ENCODE measurements around the gene KLF11.

KLF11 gene

GRCh38 chr2:10059016-10059351, 15.6 kb downstream of the KLF11 start:
- H3K9me3 Mint-ChIP-seq: no peaks in the 10 kb centered on the region
- no peak overlapping the region for H3K27ac Mint-ChIP-seq
- no peaks in the 10 kb centered on the region for H3K27me3 Mint-ChIP-seq
- peaks cover 20% of the 10 kb centered on the region for H3K36me3 Mint-ChIP-seq
- H3K4me1 Mint-ChIP-seq: peaks cover 12% of the 10 kb centered on the region
- no peak overlapping the region for H3K4me3 Mint-ChIP-seq
- ATAC-seq: no peak

GRCh38 chr2:10059552-10060335, 16.4 kb downstream of the KLF11 start:
- Mint-ChIP-seq H3K36me3 (peaks cover 12% of the 10 kb centered on the region), H3K9me3 (no peaks in the 10 kb centered on the region), H3K27me3 (no peaks in the 10 kb centered on the region)

GRCh38 chr2:10061221-10061925, 18.0 kb downstream of the KLF11 start:
- peaks cover 12% of the 10 kb centered on the region for H3K4me1 Mint-ChIP-seq
- no peaks in the 10 kb centered on the region for H3K9me3 Mint-ChIP-seq
- no peaks in the 10 kb centered on the region for H3K27me3 Mint-ChIP-seq
- H3K4me3 Mint-ChIP-seq: no peak overlapping the region
- no peaks in the 10 kb centered on the region for H3K36me3 Mint-ChIP-seq
- H3K27ac Mint-ChIP-seq: no peak overlapping the region
- ATAC-seq: no peak

More at GRCh38 chr2:10059552-10060335, 16.4 kb downstream of the KLF11 start:
- Mint-ChIP-seq H3K4me1 (peaks cover 12% of the 10 kb centered on the region), H3K27ac (no peak overlapping the region), H3K4me3 (no peak overlapping the region)
- no peak for ATAC-seq

GRCh38 chr2:10062931-10063365, 19.6 kb downstream of the KLF11 start:
- H3K36me3 Mint-ChIP-seq: peaks cover 3% of the 10 kb centered on the region
- H3K4me1 Mint-ChIP-seq: no peaks in the 10 kb centered on the region
- H3K9me3 Mint-ChIP-seq: peaks cover 2% of the 10 kb centered on the region
- no peak overlapping the region for H3K4me3 Mint-ChIP-seq
- H3K27ac Mint-ChIP-seq: no peak overlapping the region
- no peaks in the 10 kb centered on the region for H3K27me3 Mint-ChIP-seq
- no peak for ATAC-seq

GRCh38 chr2:10063566-10063965, 20.2 kb downstream of the KLF11 start:
- peaks cover 6% of the 10 kb centered on the region for H3K36me3 Mint-ChIP-seq
- no peak for ATAC-seq
- H3K4me1 Mint-ChIP-seq: no peaks in the 10 kb centered on the region
- H3K4me3 Mint-ChIP-seq: no peak overlapping the region
- no peaks in the 10 kb centered on the region for H3K27me3 Mint-ChIP-seq
- H3K27ac Mint-ChIP-seq: no peak overlapping the region
- H3K9me3 Mint-ChIP-seq: peaks cover 6% of the 10 kb centered on the region

- Mint-ChIP-seq H3K27ac (no peak overlapping the region), H3K27me3 (no peaks in the 10 kb centered on the region), H3K36me3 (peaks cover 6% of the 10 kb centered on the region), H3K9me3 (peaks cover 6% of the 10 kb centered on the region), H3K4me3 (no peak overlapping the region), H3K4me1 (no peaks in the 10 kb centered on the region)
- no peak for ATAC-seq
Observed at GRCh38 chr2:10064932-10065772, 21.8 kb downstream of the KLF11 start.

GRCh38 chr2:10065773-10066055, 22.4 kb downstream of the KLF11 start:
- no peak for ATAC-seq
- no peak overlapping the region for H3K4me3 Mint-ChIP-seq

GRCh38 chr2:10067330-10067729, 24.0 kb downstream of the KLF11 start:
- Mint-ChIP-seq H3K27me3 (peaks cover 2% of the 10 kb centered on the region), H3K4me1 (peaks cover 1% of the 10 kb centered on the region), H3K4me3 (no peak overlapping the region), H3K9me3 (peaks cover 6% of the 10 kb centered on the region), H3K27ac (no peak overlapping the region), H3K36me3 (peaks cover 6% of the 10 kb centered on the region)
- no peak for ATAC-seq

More at GRCh38 chr2:10065773-10066055, 22.4 kb downstream of the KLF11 start:
- Mint-ChIP-seq H3K4me1 (no peaks in the 10 kb centered on the region), H3K9me3 (peaks cover 6% of the 10 kb centered on the region), H3K27me3 (no peaks in the 10 kb centered on the region), H3K36me3 (peaks cover 6% of the 10 kb centered on the region), H3K27ac (no peak overlapping the region)

GRCh38 chr2:10067881-10068280, 24.5 kb downstream of the KLF11 start:
- Mint-ChIP-seq H3K27ac (no peak overlapping the region), H3K36me3 (peaks cover 6% of the 10 kb centered on the region), H3K27me3 (peaks cover 8% of the 10 kb centered on the region), H3K4me1 (peaks cover 7% of the 10 kb centered on the region), H3K4me3 (no peak overlapping the region), H3K9me3 (peaks cover 6% of the 10 kb centered on the region)
- no peak for ATAC-seq

- Mint-ChIP-seq H3K4me3 (no peak overlapping the region), H3K27me3 (peaks cover 39% of the 10 kb centered on the region), H3K4me1 (peaks cover 8% of the 10 kb centered on the region), H3K36me3 (peaks cover 6% of the 10 kb centered on the region), H3K9me3 (peaks cover 6% of the 10 kb centered on the region), H3K27ac (no peak overlapping the region)
- ATAC-seq: no peak
Observed at GRCh38 chr2:10071176-10071575, 27.8 kb downstream of the KLF11 start.

GRCh38 chr2:10071595-10071994, 28.2 kb downstream of the KLF11 start:
- Mint-ChIP-seq H3K36me3 (peaks cover 6% of the 10 kb centered on the region), H3K27ac (no peak overlapping the region), H3K27me3 (peaks cover 43% of the 10 kb centered on the region), H3K9me3 (peaks cover 6% of the 10 kb centered on the region), H3K4me1 (peaks cover 8% of the 10 kb centered on the region), H3K4me3 (no peak overlapping the region)
- ATAC-seq: no peak

- H3K27me3 Mint-ChIP-seq: peaks cover 56% of the 10 kb centered on the region
- peaks cover 8% of the 10 kb centered on the region for H3K4me1 Mint-ChIP-seq
- H3K4me3 Mint-ChIP-seq: no peak overlapping the region
- ATAC-seq: peak; percentile 87
- peaks cover 4% of the 10 kb centered on the region for H3K36me3 Mint-ChIP-seq
- no peak overlapping the region for H3K27ac Mint-ChIP-seq
- peaks cover 5% of the 10 kb centered on the region for H3K9me3 Mint-ChIP-seq
Observed at GRCh38 chr2:10072656-10073480, 29.5 kb downstream of the KLF11 start.

GRCh38 chr2:10073706-10074105, 30.4 kb downstream of the KLF11 start:
- no peak for ATAC-seq
- Mint-ChIP-seq H3K36me3 (no peaks in the 10 kb centered on the region), H3K9me3 (no peaks in the 10 kb centered on the region), H3K27ac (no peak overlapping the region), H3K4me1 (peaks cover 8% of the 10 kb centered on the region), H3K4me3 (no peak overlapping the region), H3K27me3 (peaks cover 64% of the 10 kb centered on the region)

GRCh38 chr2:10075101-10075500, 31.8 kb downstream of the KLF11 start:
- no peak for ATAC-seq
- no peaks in the 10 kb centered on the region for H3K9me3 Mint-ChIP-seq
- H3K27me3 Mint-ChIP-seq: peaks cover 72% of the 10 kb centered on the region
- H3K4me3 Mint-ChIP-seq: no peak overlapping the region
- no peak overlapping the region for H3K27ac Mint-ChIP-seq
- peaks cover 14% of the 10 kb centered on the region for H3K4me1 Mint-ChIP-seq
- H3K36me3 Mint-ChIP-seq: no peaks in the 10 kb centered on the region
